Suprapubic skin (tissue), 4 donors: ENCODE measurements around the gene STYXL1. TPM values are rescaled to one million over a fixed set of nuclear protein-coding genes. Genes with fewer than 3 reads are reported as not detected.
"Not testable (repeated sequence)": the region's sequence is repeated elsewhere in the genome, so short reads cannot be mapped to it uniquely, and the experiment has no call there.

Experiments used
- DNase-seq, 2 donors: peaks; one replicate each; pipeline ENCODE4 v3.0.0-alpha.2; 2019; ENCODE audit warnings: low spot score in 2 of 2
- H3K27ac ChIP-seq: fragments of 200-600 bp; sonication (generic); one replicate; pipeline ENCODE4 v1.5.1; 2019
- H3K27me3 ChIP-seq: fragments of 200-600 bp; sonication (generic); one replicate; pipeline ENCODE4 v1.5.1; 2019
- H3K36me3 ChIP-seq: fragments of 200-600 bp; sonication (generic); one replicate; pipeline ENCODE4 v1.5.1; 2019
- H3K4me1 ChIP-seq: fragments of 200-600 bp; sonication (generic); one replicate; pipeline ENCODE4 v1.5.1; 2019
- H3K4me3 ChIP-seq: fragments of 200-600 bp; sonication (generic); one replicate; pipeline ENCODE4 v1.5.1; 2019; ENCODE audit warnings: mild to moderate bottlenecking
- H3K9me3 ChIP-seq: fragments of 200-600 bp; sonication (generic); one replicate; pipeline ENCODE4 v1.5.1; 2019
- CTCF ChIP-seq, 2 donors: fragments of 200-600 bp in 1 of 2; fragments of 450-650 bp in 1 of 2; sonication (generic) in 1 of 2; IDR thresholded peaks; one replicate each; pipeline ENCODE4 v1.5.1; 2016 to 2019; ENCODE audit warnings: antibody characterized with exemption in 2 of 2, mild to moderate bottlenecking in 1 of 2, moderate library complexity in 1 of 2
- EP300 ChIP-seq: sonication (generic); formaldehyde crosslinking; IDR thresholded peaks from one replicate; pipeline ENCODE4 v1.6.1; 2017; ENCODE audit warnings: antibody characterized with exemption
- POLR2A ChIP-seq, 2 donors: fragments of 450-650 bp; IDR thresholded peaks; one replicate each; pipeline ENCODE4 v1.6.1; 2017; ENCODE audit warnings: antibody characterized with exemption in 2 of 2, mild to moderate bottlenecking in 2 of 2, moderate library complexity in 2 of 2
- POLR2AphosphoS5 ChIP-seq, 3 donors: sonication (generic); formaldehyde crosslinking; IDR thresholded peaks; one replicate each; pipeline ENCODE4 v1.6.1; 2017; ENCODE audit warnings: antibody characterized with exemption in 3 of 3
- WGBS: methylation state at CpG from one replicate; pipeline ENCODE4 v1.1.5; 2018; 5-methylcytosine and 5-hydroxymethylcytosine counted together
- total RNA-seq, 4 donors: library from RNA; depleted of rRNA; stranded (reverse); fragments of >200 nt; gene quantifications; one replicate each; pipeline ENCODE4 v1.1.0, GENCODE V29; 2016

STYXL1 gene
- total RNA-seq, 4 donors from 2014 or later, result 8.8 to 59.5 (median 41.2) TPM

GRCh38 chr7:76031964-76032363 is 15.8 kb downstream of the STYXL1 start:
- Histone ChIP-seq H3K4me3 (no peak overlapping the region), H3K36me3 (peaks cover 8% of the 10 kb centered on the region), H3K9me3 (no peaks in the 10 kb centered on the region), H3K4me1 (no peaks in the 10 kb centered on the region), H3K27ac (no peak overlapping the region), H3K27me3 (no peaks in the 10 kb centered on the region)
- 95% methylated on average over 1 of the region's 1 CpG for WGBS
- TF ChIP-seq CTCF (IDR thresholded peaks at IDR 0.05) (no peak), POLR2A (IDR thresholded peaks at IDR 0.05) (no peak), POLR2AphosphoS5 (IDR thresholded peaks at IDR 0.05) (no peak), EP300 (no peak)
- no peak for DNase-seq

GRCh38 chr7:76029682-76030081 is 18.1 kb downstream of the STYXL1 start:
- not testable (repeated sequence) for H3K9me3 ChIP-seq, H3K4me1 ChIP-seq, DNase-seq, H3K27ac ChIP-seq, H3K27me3 ChIP-seq, H3K4me3 ChIP-seq
- peak in 1 of 2 donors; percentile 9 for TF ChIP-seq CTCF (IDR thresholded peaks at IDR 0.05)
- peaks cover 11% of the 10 kb centered on the region for H3K36me3 ChIP-seq
- 95% methylated on average over 7 of the region's 7 CpGs for WGBS

GRCh38 chr7:76023002-76023401 is 24.8 kb downstream of the STYXL1 start:
- no peak overlapping the region for H3K4me3 ChIP-seq
- TF ChIP-seq EP300 (no peak), CTCF (IDR thresholded peaks at IDR 0.05) (no peak), POLR2AphosphoS5 (IDR thresholded peaks at IDR 0.05) (no peak), POLR2A (IDR thresholded peaks at IDR 0.05) (no peak)

GRCh38 chr7:76022026-76022780 is 25.6 kb downstream of the STYXL1 start:
- H3K4me1 ChIP-seq, result no peaks in the 10 kb centered on the region
- H3K9me3 ChIP-seq, result no peaks in the 10 kb centered on the region
- DNase-seq, result no peak
- no peak overlapping the region for H3K4me3 ChIP-seq
- 95% methylated on average over 7 of the region's 7 CpGs for WGBS
- TF ChIP-seq CTCF (IDR thresholded peaks at IDR 0.05) (no peak), EP300 (no peak), POLR2AphosphoS5 (IDR thresholded peaks at IDR 0.05) (no peak), POLR2A (IDR thresholded peaks at IDR 0.05) (no peak)
- H3K36me3 ChIP-seq, result peaks cover 31% of the 10 kb centered on the region
- H3K27ac ChIP-seq, result no peak overlapping the region
- no peaks in the 10 kb centered on the region for H3K27me3 ChIP-seq

More at GRCh38 chr7:76023002-76023401, 24.8 kb downstream of the STYXL1 start:
- peaks cover 35% of the 10 kb centered on the region for H3K36me3 ChIP-seq
- DNase-seq, result no peak
- no peaks in the 10 kb centered on the region for H3K9me3 ChIP-seq
- 41% methylated on average over 4 of the region's 4 CpGs for WGBS
- H3K27me3 ChIP-seq, result no peaks in the 10 kb centered on the region
- H3K4me1 ChIP-seq, result no peaks in the 10 kb centered on the region
- H3K27ac ChIP-seq, result no peak overlapping the region

GRCh38 chr7:76020031-76020714 is 27.6 kb downstream of the STYXL1 start:
- WGBS, result 40% methylated on average over 6 of the region's 6 CpGs
- H3K4me3 ChIP-seq, result no peak overlapping the region
- peak; percentile 80 to 84 for DNase-seq
- no peak overlapping the region for H3K27ac ChIP-seq
- H3K4me1 ChIP-seq, result no peaks in the 10 kb centered on the region
- no peaks in the 10 kb centered on the region for H3K27me3 ChIP-seq
- TF ChIP-seq CTCF (IDR thresholded peaks at IDR 0.05) (peak; percentile 77 to 87), POLR2A (IDR thresholded peaks at IDR 0.05) (no peak)
- H3K36me3 ChIP-seq, result peaks cover 28% of the 10 kb centered on the region
- no peaks in the 10 kb centered on the region for H3K9me3 ChIP-seq

- H3K4me3 ChIP-seq, H3K27me3 ChIP-seq, H3K9me3 ChIP-seq, H3K4me1 ChIP-seq, DNase-seq, H3K27ac ChIP-seq: not testable (repeated sequence)
- peaks cover 28% of the 10 kb centered on the region for H3K36me3 ChIP-seq
- WGBS, result 98% methylated on average over 4 of the region's 4 CpGs
Measured at GRCh38 chr7:76018520-76018919, 29.3 kb downstream of the STYXL1 start.
